Progenitor cell of endocrine pancreas (in vitro differentiated cells): ENCODE results near the gene DNAH9. TPM values are rescaled to one million over a fixed set of nuclear protein-coding genes. Genes with fewer than 3 reads are reported as not detected.

ENCODE experiments used
- DNase-seq: peaks from one replicate; pipeline ENCODE4 v3.0.0; 2021; ENCODE audit warnings: low spot score; ENCODE audit not compliant: unreplicated experiment
- H3K27ac Mint-ChIP-seq: 2 replicates; pipeline ENCODE4 v1.8.0; 2021; ENCODE audit warnings: mild to moderate bottlenecking, moderate library complexity, mixed read lengths
- H3K27me3 Mint-ChIP-seq: 2 replicates; pipeline ENCODE4 v1.8.0; 2021; ENCODE audit warnings: mixed read lengths
- H3K36me3 Mint-ChIP-seq: 2 replicates; pipeline ENCODE4 v1.8.0; 2022; ENCODE audit warnings: mixed read lengths; ENCODE audit not compliant: insufficient read depth
- H3K4me1 Mint-ChIP-seq: 2 replicates; pipeline ENCODE4 v1.8.0; 2021; ENCODE audit warnings: low read depth, mixed read lengths
- H3K4me3 Mint-ChIP-seq: 2 replicates; pipeline ENCODE4 v1.8.0; 2021; ENCODE audit warnings: low read depth, mild to moderate bottlenecking, moderate library complexity, mixed read lengths
- H3K9me3 Mint-ChIP-seq: 2 replicates; pipeline ENCODE4 v1.8.0; 2021; ENCODE audit warnings: low read depth, mixed read lengths
- long read RNA-seq: library from polyadenylated mRNA; unstranded; transcript quantifications from one replicate; pipeline ENCODE4 v2.0.0, GENCODE V29; 2020
- total RNA-seq: library from RNA; stranded (reverse); gene quantifications from 2 replicates; pipeline ENCODE4 v1.2.1, GENCODE V29; 2021
- TF ChIP-seq, protein P1 (sequence below): fragments of 200-600 bp; sonication (generic); IDR thresholded peaks from one replicate; pipeline ENCODE4 v1.5.0; 2021; ENCODE audit warnings: antibody characterized with exemption, mild to moderate bottlenecking; ENCODE audit not compliant: unreplicated experiment

DNAH9 gene, protein sequence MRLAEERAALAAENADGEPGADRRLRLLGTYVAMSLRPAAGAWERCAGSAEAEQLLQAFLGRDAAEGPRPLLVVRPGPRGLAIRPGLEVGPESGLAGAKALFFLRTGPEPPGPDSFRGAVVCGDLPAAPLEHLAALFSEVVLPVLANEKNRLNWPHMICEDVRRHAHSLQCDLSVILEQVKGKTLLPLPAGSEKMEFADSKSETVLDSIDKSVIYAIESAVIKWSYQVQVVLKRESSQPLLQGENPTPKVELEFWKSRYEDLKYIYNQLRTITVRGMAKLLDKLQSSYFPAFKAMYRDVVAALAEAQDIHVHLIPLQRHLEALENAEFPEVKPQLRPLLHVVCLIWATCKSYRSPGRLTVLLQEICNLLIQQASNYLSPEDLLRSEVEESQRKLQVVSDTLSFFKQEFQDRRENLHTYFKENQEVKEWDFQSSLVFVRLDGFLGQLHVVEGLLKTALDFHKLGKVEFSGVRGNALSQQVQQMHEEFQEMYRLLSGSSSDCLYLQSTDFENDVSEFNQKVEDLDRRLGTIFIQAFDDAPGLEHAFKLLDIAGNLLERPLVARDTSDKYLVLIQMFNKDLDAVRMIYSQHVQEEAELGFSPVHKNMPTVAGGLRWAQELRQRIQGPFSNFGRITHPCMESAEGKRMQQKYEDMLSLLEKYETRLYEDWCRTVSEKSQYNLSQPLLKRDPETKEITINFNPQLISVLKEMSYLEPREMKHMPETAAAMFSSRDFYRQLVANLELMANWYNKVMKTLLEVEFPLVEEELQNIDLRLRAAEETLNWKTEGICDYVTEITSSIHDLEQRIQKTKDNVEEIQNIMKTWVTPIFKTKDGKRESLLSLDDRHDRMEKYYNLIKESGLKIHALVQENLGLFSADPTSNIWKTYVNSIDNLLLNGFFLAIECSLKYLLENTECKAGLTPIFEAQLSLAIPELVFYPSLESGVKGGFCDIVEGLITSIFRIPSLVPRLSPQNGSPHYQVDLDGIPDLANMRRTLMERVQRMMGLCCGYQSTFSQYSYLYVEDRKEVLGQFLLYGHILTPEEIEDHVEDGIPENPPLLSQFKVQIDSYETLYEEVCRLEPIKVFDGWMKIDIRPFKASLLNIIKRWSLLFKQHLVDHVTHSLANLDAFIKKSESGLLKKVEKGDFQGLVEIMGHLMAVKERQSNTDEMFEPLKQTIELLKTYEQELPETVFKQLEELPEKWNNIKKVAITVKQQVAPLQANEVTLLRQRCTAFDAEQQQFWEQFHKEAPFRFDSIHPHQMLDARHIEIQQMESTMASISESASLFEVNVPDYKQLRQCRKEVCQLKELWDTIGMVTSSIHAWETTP (N-terminal part only)
- total RNA-seq: 1.5 and 2.3 TPM in 2 replicates
- long read RNA-seq, partial matches to known transcripts: 0 of 1 reads
- long read RNA-seq, other reads (novel, unspliced or antisense): 1 of 1 reads

DNA sequence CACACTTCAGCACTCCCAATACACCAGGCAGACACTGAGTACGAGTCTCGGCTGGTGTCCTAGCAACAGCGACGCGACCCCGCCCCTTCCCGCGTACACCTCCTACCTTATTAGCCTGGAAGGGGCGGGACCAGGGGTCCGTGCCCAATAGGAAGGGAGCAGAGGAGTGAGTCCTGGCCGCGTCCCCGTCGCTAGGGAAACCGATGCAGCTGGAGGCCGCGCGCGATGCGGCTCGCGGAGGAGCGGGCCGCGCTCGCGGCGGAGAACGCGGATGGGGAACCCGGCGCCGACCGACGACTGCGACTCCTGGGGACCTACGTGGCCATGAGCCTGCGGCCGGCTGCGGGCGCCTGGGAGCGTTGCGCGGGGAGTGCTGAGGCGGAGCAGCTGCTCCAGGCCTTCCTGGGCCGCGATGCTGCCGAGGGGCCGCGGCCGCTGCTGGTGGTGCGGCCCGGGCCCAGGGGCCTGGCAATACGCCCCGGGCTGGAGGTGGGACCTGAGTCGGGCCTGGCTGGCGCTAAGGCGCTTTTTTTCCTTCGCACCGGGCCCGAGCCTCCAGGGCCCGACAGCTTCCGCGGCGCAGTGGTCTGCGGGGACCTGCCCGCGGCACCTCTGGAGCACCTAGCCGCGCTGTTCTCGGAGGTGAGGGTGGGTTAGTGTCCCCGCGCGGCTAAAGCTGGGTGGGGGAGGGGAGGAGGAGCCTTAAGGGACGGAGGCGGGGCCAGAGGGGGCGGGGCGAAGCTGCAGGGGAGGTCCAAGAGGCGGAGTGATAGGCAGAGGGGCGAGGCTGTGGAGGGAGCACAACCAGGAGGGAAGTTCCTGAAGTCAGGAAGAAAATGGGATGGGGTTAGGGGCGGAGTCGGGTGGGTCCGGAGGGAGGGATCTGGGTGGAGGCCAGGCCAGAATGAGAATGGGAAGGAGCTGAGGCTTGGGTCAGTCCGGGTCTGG, at the start of gene DNAH9:
TSS of gene DNAH9 (plus strand) at position 197 of the 948 bp plus-strand sequence. CDS start at position 226, 29 bp downstream.
- H3K4me3 Mint-ChIP-seq: peak within 1 kb of the TSS; percentile 69
- H3K27ac Mint-ChIP-seq: peak within 1 kb of the TSS; percentile 29
- H3K36me3 Mint-ChIP-seq: peaks cover 2% of the 10 kb centered on the region
- H3K4me1 Mint-ChIP-seq: peaks cover 5% of the 10 kb centered on the region
- H3K9me3 Mint-ChIP-seq: no peaks in the 10 kb centered on the region
- peaks cover 22% of the 10 kb centered on the region for H3K27me3 Mint-ChIP-seq
- TF ChIP-seq, protein P1, sequence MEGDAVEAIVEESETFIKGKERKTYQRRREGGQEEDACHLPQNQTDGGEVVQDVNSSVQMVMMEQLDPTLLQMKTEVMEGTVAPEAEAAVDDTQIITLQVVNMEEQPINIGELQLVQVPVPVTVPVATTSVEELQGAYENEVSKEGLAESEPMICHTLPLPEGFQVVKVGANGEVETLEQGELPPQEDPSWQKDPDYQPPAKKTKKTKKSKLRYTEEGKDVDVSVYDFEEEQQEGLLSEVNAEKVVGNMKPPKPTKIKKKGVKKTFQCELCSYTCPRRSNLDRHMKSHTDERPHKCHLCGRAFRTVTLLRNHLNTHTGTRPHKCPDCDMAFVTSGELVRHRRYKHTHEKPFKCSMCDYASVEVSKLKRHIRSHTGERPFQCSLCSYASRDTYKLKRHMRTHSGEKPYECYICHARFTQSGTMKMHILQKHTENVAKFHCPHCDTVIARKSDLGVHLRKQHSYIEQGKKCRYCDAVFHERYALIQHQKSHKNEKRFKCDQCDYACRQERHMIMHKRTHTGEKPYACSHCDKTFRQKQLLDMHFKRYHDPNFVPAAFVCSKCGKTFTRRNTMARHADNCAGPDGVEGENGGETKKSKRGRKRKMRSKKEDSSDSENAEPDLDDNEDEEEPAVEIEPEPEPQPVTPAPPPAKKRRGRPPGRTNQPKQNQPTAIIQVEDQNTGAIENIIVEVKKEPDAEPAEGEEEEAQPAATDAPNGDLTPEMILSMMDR: no peak
- peak; percentile 90 for DNase-seq

DNA sequence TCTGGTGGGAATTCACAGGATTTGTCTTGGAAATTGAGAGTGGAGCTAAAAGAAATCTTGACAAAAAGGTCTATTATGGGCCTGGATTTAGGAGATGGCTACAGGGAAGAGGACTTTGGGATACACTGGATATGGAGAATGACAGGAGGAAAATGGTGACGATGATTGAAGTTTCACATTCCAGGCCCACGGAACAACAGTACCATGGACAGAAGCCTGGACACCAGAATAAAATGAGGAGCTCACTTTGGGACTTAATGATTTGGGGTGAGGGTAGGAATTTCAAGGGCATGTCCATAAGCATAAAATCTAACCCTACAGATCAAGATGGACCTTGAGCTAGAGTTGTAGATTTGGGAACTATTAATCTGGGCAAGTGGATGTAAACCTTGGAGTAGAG, 47.8 kb upstream of the DNAH9 start:
- Mint-ChIP-seq H3K27ac (no peak overlapping the region), H3K36me3 (no peaks in the 10 kb centered on the region), H3K4me3 (no peak overlapping the region), H3K4me1 (no peaks in the 10 kb centered on the region), H3K27me3 (peaks cover 17% of the 10 kb centered on the region), H3K9me3 (no peaks in the 10 kb centered on the region)
- TF ChIP-seq, protein P1: no peak
- no peak for DNase-seq

DNA sequence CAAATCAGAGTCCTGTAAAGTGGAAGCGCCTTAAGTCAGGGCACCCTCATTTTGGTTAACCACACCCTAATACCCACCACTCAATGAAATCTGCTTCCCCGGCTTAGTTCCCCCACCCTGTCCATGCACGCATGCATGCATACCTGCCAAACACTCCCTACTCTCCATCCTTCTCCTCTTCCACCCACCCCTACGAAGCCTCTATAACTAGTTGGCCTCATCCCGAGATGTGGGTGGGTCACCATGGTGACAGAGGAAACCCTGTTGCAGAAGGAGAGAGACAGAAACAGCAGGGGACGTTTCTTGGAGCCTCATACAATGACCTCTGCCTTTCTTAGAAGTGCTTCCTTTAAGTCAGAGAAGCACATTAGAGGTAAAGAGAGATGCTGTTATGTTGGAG, 46.8 kb upstream of the DNAH9 start:
- Mint-ChIP-seq H3K27ac (no peak overlapping the region), H3K36me3 (no peaks in the 10 kb centered on the region), H3K4me1 (no peaks in the 10 kb centered on the region), H3K4me3 (no peak overlapping the region), H3K27me3 (peaks cover 20% of the 10 kb centered on the region), H3K9me3 (no peaks in the 10 kb centered on the region)
- no peak for DNase-seq
- TF ChIP-seq, protein P1: no peak

DNA sequence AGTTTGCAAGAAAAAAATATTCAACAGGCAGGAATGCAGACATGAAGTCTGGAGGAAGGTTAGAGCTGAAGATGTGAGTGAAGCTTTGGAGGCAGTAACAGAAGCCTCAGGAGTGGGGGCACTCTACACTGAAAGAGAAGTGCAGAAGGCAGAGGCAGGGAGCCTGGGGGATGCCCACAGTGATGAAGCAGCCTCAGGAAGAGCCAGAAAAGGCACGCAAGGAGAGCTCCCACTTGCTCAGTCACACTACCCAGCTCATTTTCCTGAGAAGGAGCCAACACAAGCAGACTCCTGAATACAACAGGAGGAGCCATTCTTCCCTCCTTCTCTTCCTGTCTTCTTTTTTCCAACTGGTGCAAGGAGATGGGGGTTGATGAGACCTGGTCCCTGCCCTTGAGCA, 45.1 kb upstream of the DNAH9 start:
- Mint-ChIP-seq H3K27ac (no peak overlapping the region), H3K9me3 (no peaks in the 10 kb centered on the region), H3K4me3 (no peak overlapping the region), H3K4me1 (no peaks in the 10 kb centered on the region), H3K27me3 (peaks cover 20% of the 10 kb centered on the region), H3K36me3 (no peaks in the 10 kb centered on the region)
- DNase-seq: no peak
- TF ChIP-seq, protein P1: no peak
